Immature natural killer cell (primary cell): ENCODE data around the gene IL15. TPM values are rescaled to one million over a fixed set of nuclear protein-coding genes. Genes with fewer than 3 reads are reported as not detected.
"Not testable (repeated sequence)": the region's sequence is repeated elsewhere in the genome, so short reads cannot be mapped to it uniquely, and the experiment has no call there.

ENCODE experiments used
- DNase-seq, 3 donors: peaks; one replicate each; pipeline ENCODE4 v3.0.0; 2022; ENCODE audit warnings: mixed read lengths in 1 of 3
- H3K27ac Mint-ChIP-seq, 6 donors: one replicate each; pipeline ENCODE4 v1.8.0; 2020; ENCODE audit warnings: mixed read lengths in 6 of 6, mild to moderate bottlenecking in 5 of 6, inconsistent platforms in 4 of 6, moderate library complexity in 3 of 6
- H3K27me3 Mint-ChIP-seq, 3 donors: one replicate each; pipeline ENCODE4 v1.8.0; 2020 to 2021; ENCODE audit warnings: low read depth in 3 of 3, mild to moderate bottlenecking in 3 of 3, mixed read lengths in 3 of 3, moderate library complexity in 3 of 3, inconsistent platforms in 1 of 3
- H3K36me3 Mint-ChIP-seq, 3 donors: one replicate each; pipeline ENCODE4 v1.8.0; 2020; ENCODE audit warnings: mixed read lengths in 3 of 3, inconsistent platforms in 2 of 3, mild to moderate bottlenecking in 2 of 3
- H3K4me1 Mint-ChIP-seq, 2 donors: one replicate each; pipeline ENCODE4 v1.8.0; 2020; ENCODE audit warnings: inconsistent platforms in 2 of 2, mild to moderate bottlenecking in 2 of 2, mixed read lengths in 2 of 2, moderate library complexity in 1 of 2
- H3K4me3 Mint-ChIP-seq, 5 donors: one replicate each; pipeline ENCODE4 v1.8.0; 2020; ENCODE audit warnings: mild to moderate bottlenecking in 5 of 5, mixed read lengths in 5 of 5, inconsistent platforms in 3 of 5, moderate library complexity in 3 of 5
- H3K9me3 Mint-ChIP-seq, 6 donors: one replicate each; pipeline ENCODE4 v1.8.0; 2020; ENCODE audit warnings: mild to moderate bottlenecking in 6 of 6, mixed read lengths in 6 of 6, inconsistent platforms in 4 of 6, moderate library complexity in 3 of 6
- polyA plus RNA-seq, 3 donors: library from polyadenylated mRNA; unstranded; fragments of 300-500 nt; fragmentation: Illumina TruSeq; gene quantifications; one replicate each; pipeline ENCODE4 v1.2.3, GENCODE V29; 2021

The IL15 gene
- polyA plus RNA-seq, 3 donors from 2014 or later = 4.0 to 6.0 (median 5.3) TPM

DNA sequence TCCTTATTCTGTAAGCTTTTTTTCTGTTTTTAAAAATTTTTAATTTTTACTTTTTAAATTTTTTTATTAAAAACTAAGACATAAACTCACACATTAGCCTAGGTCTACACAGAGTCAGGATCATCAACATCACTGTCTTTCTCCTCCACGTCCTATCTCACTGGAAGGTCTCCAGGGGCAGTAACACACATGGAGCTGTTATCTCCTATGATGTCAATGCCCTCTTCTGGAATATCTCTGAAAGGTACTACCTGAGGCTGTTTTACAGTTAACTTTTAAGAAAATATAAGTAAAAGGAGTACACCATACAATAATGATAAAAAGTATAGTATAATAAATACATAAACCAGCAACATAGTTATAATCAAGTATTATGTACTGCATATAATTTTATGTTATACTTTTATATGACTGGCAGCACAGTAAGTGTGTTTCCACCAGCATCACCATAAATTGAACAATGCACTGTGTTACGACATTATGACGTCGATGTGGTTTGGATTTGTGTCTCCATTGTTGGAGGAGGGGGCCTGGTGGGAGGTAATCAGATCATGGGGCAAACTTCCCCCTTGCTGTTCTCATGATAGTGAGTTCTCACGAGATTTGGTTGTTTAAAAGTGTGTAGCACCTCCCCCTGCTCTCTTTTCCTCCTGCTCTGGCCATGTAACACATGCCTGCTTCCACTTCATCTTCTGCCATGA lies 21.3 kb downstream of the IL15 start:
- Mint-ChIP-seq H3K36me3 (no peaks in the 10 kb centered on the region), H3K4me1 (peaks cover 15 to 24% of the 10 kb centered on the region in 2 donors), H3K27ac (peak overlapping the region in 1 of 6 donors; percentile 27), H3K4me3 (no peak overlapping the region), H3K27me3 (peaks cover 0 to 2% (median 0%) of the 10 kb centered on the region in 3 donors), H3K9me3 (no peaks in the 10 kb centered on the region)
- no peak for DNase-seq

DNA sequence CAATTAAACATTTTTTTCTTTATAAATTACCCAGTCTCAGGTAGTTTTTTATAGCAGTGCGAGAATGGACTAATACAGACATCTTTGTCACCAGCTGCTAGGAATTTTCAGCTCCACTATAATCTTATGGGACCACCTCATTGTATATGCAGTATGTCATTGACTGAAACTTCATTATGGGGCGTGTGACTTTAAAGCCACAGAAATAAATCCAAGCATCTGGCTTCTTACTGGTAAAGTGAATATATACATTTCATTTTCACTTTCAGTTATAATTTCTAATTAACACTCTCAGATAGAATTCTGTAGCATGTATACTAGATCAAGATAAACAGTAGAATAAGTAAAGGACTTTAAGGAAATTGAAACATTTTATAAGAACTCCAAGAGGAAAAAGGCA lies 21.9 kb downstream of the IL15 start:
- Mint-ChIP-seq H3K4me3 (no peak overlapping the region), H3K27ac (peak overlapping the region in 1 of 6 donors; percentile 27), H3K9me3 (no peaks in the 10 kb centered on the region), H3K4me1 (peaks cover 15 to 24% of the 10 kb centered on the region in 2 donors), H3K36me3 (no peaks in the 10 kb centered on the region), H3K27me3 (peaks cover 0 to 2% (median 0%) of the 10 kb centered on the region in 3 donors)
- no peak for DNase-seq

DNA sequence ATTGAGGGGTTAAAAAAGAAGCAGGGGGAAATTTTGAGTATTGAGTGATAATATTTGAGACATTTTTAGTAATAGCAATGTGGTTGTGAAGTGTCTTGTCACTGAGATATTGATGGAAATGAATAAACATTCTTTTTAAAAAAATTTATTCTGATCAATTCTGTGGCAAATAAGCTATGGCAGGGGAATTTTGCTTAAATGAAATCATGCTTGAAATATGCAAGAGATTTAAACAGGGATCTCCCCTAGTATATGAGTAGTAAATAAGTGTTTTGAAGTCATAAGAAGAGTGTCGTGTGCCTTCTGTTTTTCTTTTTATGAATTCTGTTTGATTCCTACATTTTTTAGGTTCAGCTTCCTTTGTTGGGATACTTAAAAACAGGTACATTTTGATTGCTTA lies 23.2 kb downstream of the IL15 start:
- DNase-seq = no peak
- Mint-ChIP-seq H3K4me1 (peaks cover 15 to 24% of the 10 kb centered on the region in 2 donors), H3K36me3 (no peaks in the 10 kb centered on the region), H3K4me3 (no peak overlapping the region), H3K9me3 (no peaks in the 10 kb centered on the region), H3K27me3 (peaks cover 0 to 2% (median 0%) of the 10 kb centered on the region in 3 donors), H3K27ac (no peak overlapping the region)

DNA sequence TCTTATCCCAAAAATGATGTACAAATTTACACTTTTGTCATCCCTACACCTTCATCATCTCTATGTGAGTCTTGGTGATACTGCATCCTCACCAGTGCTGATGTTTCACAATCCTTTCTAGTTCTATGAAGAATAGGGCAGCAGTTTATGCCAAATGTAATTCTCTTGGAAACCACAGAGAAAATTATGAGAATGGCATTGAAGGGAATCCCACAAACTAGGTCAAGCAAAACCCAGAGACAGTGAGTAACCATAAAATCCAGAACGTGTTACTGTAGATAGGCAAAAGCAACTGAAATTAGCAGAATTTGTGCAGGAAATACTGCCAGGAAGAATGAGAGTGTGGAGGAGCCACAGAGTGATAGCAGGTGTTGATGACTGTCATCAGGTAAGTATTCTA lies 24.5 kb downstream of the IL15 start:
- DNase-seq = no peak
- H3K27me3 Mint-ChIP-seq = peaks cover 0 to 2% (median 0%) of the 10 kb centered on the region in 3 donors
- H3K27ac Mint-ChIP-seq = no peak overlapping the region
- no peaks in the 10 kb centered on the region for H3K36me3 Mint-ChIP-seq
- H3K4me1 Mint-ChIP-seq = peaks cover 15 to 24% of the 10 kb centered on the region in 2 donors
- no peaks in the 10 kb centered on the region for H3K9me3 Mint-ChIP-seq
- H3K4me3 Mint-ChIP-seq = no peak overlapping the region

DNA sequence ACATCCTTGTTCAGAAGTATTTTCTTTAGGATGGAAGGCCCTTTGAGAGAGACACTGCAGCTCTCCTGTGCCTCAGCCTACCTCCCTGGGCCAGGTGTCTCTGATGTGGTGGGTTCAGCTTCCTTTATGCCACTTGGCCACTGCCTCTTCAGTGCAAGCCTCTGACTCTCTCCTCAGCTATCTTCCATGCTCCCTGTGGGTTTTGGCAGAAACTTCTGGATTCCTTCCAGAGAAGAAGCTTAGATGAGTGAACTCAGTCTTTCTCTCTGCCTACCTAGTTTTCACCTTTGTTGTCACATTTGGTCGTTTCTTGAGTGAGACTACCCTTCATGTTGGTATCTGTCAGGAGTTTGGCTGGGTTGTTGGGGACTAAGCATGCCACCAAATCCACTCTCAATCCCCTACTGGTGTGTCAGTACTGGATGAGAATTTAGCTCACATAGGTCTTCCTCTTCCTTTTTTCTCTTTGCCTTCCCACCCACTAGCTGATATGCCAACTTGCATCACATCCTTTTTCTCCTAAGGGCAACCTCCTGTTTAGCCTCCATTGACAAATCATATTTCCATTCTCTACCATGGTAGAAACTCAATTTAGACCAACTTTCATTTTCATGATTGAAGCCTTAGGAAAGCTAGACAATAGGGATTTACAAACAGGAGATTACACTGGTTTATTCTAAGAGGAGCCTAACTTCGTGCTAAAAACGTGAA lies 32.0 kb downstream of the IL15 start:
- Mint-ChIP-seq H3K4me3 (no peak overlapping the region), H3K4me1 (peaks cover 2 to 5% of the 10 kb centered on the region in 2 donors), H3K9me3 (no peaks in the 10 kb centered on the region), H3K27me3 (no peaks in the 10 kb centered on the region), H3K36me3 (peaks cover 0 to 3% (median 0%) of the 10 kb centered on the region in 3 donors), H3K27ac (peak overlapping the region in 1 of 6 donors; percentile 36)
- DNase-seq = no peak

DNA sequence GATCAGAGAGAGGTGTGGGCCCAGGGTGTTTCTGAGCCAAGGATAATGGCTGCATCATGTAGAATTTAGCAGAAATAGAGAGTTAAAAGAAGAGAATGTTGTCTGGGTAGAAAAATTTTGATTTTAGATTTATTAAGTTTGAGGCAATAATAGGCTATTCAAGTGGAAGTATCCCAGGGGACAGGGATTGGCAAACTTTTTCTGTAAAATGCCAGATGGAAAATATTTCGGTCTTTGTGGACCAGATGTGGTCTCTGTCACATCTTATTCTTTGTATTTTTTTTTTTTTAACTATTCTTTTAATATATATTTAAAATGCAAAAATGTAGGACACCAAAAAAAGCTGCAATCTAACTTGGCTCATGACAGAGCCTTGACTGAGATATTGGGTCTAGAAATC lies 33.1 kb downstream of the IL15 start:
- no peaks in the 10 kb centered on the region for H3K9me3 Mint-ChIP-seq
- H3K4me3 Mint-ChIP-seq = no peak overlapping the region
- DNase-seq = no peak
- H3K36me3 Mint-ChIP-seq = peaks cover 0 to 3% (median 0%) of the 10 kb centered on the region in 3 donors
- H3K27ac Mint-ChIP-seq = no peak overlapping the region
- no peaks in the 10 kb centered on the region for H3K27me3 Mint-ChIP-seq
- peaks cover 2 to 5% of the 10 kb centered on the region in 2 donors for H3K4me1 Mint-ChIP-seq

DNA sequence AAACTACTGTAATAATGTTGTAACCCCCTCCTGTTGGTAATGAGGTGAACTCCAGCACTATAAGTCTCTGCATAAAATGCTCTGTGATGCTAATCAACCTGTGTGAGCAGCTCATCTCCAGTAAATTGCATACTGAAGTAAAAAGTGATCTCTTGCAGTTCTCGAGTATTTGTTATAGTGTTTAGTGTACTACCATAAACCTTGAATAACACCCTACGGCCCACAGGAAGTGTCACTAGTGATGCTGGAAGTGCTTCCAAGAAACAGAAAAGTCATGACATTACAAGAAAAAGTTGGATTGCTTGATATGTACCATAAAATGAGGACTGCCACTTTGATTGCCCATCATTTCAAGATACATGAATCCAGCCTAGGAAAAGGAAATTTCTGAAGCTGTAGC lies 39.0 kb downstream of the IL15 start:
- Mint-ChIP-seq H3K27ac (peak overlapping the region in 3 of 6 donors; percentile 3 to 61 (median 15)), H3K36me3 (no peaks in the 10 kb centered on the region), H3K9me3 (no peaks in the 10 kb centered on the region), H3K4me1 (peaks cover 19 to 34% of the 10 kb centered on the region in 2 donors), H3K4me3 (peak overlapping the region in 2 of 5 donors; percentile 3 to 8), H3K27me3 (no peaks in the 10 kb centered on the region)
- no peak for DNase-seq

DNA sequence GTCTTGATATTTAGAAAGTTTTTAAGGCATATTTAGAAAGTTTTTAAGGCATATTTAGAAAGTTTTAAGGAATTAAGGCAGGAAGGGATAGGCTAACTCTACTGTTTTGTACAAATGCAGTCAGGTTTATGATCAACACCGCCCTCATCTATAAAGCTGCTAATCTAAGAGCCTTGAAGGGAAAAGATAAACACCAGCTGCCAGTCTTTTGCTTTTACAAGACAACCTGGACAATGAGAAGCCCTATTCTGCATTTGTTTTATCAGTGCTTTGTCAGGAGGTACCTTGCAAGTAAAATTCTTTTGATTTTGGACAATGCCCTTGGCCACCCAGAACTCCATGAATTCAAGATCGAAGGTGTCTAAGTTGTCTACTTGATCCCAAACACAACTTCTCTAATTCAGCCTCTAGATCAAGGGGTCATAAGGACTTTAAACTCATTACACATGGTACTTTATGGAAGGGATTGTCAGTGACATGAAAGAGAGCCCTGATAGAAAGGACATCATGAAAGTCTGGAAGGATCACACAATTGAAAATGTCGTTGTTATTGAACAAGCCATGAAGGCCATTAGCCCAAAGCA lies 39.8 kb downstream of the IL15 start:
- Mint-ChIP-seq H3K27ac (no peak overlapping the region), H3K36me3 (no peaks in the 10 kb centered on the region), H3K4me1 (peaks cover 19 to 34% of the 10 kb centered on the region in 2 donors), H3K4me3 (no peak overlapping the region), H3K9me3 (no peaks in the 10 kb centered on the region), H3K27me3 (no peaks in the 10 kb centered on the region)
- no peak for DNase-seq

DNA sequence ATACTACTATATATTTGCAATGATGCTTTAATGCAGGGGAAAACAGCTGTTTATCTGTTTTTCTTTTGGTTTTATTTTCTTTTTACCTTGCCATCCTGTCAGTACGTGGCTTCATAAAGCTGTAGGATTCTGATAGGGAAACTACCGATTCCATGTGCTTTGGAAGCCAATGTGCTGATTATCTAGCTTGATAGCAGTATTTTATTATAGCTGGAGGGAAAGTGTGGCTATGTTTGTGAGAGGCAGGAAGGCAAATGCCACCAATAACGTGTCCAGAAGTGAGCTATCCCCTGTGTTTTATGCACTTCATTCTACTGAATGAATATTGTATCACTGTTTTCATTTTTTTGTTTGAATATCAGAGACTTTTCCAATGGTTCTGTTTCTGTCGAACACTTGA lies 43.7 kb downstream of the IL15 start:
- Mint-ChIP-seq H3K27ac (no peak overlapping the region), H3K4me1 (peaks cover 15 to 24% of the 10 kb centered on the region in 2 donors), H3K36me3 (no peaks in the 10 kb centered on the region), H3K27me3 (no peaks in the 10 kb centered on the region), H3K4me3 (no peak overlapping the region), H3K9me3 (no peaks in the 10 kb centered on the region)
- no peak for DNase-seq

DNA sequence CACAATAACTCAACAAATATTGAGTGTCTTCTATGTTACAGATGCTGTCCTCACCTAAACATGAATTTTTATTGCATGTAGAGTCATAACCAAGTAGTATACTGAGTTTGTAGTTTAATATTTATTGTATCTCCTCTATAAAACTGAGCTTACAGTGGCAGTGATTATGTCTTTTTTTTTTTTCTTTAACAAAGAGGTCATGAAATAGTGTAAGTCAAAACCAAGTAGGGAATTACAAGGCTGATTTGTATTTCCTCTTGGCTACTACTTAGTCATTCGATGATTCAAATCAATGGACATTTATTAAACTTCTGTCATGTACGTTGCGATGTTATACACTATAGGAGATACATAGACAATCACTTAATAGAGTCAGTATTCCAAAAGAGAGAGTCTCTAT lies 48.4 kb downstream of the IL15 start:
- H3K27ac Mint-ChIP-seq = no peak overlapping the region
- no peaks in the 10 kb centered on the region for H3K27me3 Mint-ChIP-seq
- H3K9me3 Mint-ChIP-seq = no peaks in the 10 kb centered on the region
- DNase-seq = no peak
- peaks cover 0 to 10% (median 10%) of the 10 kb centered on the region in 3 donors for H3K36me3 Mint-ChIP-seq
- H3K4me3 Mint-ChIP-seq = no peak overlapping the region
- peaks cover 0 to 1% of the 10 kb centered on the region in 2 donors for H3K4me1 Mint-ChIP-seq

DNA sequence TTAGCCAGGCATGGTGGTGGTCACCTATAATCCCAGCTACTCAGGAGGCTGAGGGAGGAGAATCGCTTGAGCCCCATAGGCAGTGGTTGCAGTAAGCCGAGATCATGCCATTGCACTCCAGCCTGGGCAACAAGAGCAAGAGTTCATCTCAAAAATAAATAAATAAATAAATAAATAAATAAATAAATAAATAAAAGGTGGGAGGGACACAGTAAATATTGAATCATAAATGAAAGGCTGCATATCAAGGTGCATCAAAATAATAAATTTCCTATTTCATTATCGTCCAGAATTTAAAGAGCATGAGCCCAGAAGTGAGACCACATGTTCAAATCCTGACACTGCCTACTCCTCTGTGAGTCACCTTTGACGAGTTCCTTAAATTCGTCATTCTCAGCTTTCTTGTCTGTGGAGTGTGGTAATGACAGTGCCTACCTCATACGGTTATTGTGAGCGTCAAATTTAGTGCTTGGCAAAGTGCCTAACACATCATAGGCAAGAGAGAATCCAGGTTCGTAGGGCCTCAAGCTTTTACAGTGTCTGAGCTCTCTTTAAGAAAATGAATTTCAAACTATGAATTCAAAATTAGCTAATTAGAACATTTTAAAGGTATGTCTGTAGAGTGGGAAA lies 49.9 kb downstream of the IL15 start:
- Mint-ChIP-seq H3K4me3 (no peak overlapping the region), H3K9me3 (no peaks in the 10 kb centered on the region), H3K36me3 (peaks cover 5 to 18% (median 16%) of the 10 kb centered on the region in 3 donors), H3K27ac (no peak overlapping the region), H3K27me3 (no peaks in the 10 kb centered on the region), H3K4me1 (no peaks in the 10 kb centered on the region)
- DNase-seq = peak in 1 of 3 donors; percentile 12

DNA sequence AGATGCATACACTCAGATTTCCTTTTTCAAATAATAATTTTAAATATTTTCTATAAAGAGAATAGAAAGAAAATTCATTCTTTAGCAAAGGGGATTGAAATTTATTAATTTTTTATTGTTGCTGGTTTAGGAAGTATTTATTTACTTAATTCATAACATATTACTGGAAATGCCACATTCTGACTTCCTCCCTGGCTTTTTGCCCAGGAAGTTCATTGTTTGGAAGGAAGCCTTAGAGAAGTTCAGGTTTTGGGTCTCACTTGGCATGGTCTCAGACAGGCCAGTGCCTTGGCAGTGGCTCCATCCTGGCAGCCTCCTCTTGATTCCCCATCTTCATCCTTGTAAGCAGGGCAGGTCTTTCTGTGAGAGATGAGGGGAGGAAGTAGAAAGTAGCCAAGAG lies 50.5 kb downstream of the IL15 start:
- no peak for DNase-seq
- Mint-ChIP-seq H3K4me1 (no peaks in the 10 kb centered on the region), H3K4me3 (no peak overlapping the region), H3K36me3 (peaks cover 5 to 23% (median 16%) of the 10 kb centered on the region in 3 donors), H3K27me3 (no peaks in the 10 kb centered on the region), H3K9me3 (no peaks in the 10 kb centered on the region), H3K27ac (no peak overlapping the region)

DNA sequence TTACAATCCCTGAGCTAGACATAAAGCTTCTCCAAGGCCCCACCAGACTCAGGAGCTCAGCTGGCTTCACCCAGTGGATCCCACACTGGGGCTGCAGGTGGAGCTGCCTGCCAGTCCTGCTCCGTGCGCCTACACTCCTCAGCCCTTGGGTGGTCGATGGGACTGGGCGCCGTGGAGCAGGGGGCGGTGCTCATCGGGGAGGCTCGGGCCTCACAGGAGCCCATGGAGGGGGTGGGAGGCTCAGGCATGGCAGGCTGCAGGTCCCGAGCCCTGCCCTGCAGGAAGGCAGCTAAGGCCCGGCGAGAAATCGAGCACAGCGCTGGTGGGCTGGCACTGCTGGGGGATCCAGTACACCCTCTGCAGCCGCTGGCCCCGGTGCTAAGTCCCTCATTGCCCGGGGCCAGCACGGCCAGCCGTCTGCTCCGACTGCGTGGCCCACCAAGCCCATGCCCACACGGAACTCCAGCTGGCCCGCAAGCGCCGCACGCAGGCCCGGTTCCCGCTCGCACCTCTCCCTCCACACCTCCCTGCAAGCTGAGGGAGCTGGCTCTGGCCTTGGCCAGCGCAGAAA lies 53.4 kb downstream of the IL15 start:
- H3K27ac Mint-ChIP-seq, H3K27me3 Mint-ChIP-seq, H3K9me3 Mint-ChIP-seq, H3K4me1 Mint-ChIP-seq, H3K4me3 Mint-ChIP-seq, DNase-seq: not testable (repeated sequence)
- H3K36me3 Mint-ChIP-seq = peaks cover 5 to 23% (median 20%) of the 10 kb centered on the region in 3 donors
